ENCODE results near the gene HRH2. TPM values are rescaled to one million over a fixed set of nuclear protein-coding genes. Genes with fewer than 3 reads are reported as not detected.

HRH2 gene
- total and polyA plus RNA-seq, 2 donors (not counting 1 experiment from before 2014, with no cell fraction given): 0.46 TPM; not detected in 1

GRCh38 chr5:175728885-175729828 lies 71.3 kb downstream of the HRH2 start:
- Mint-ChIP-seq H3K27ac (no peak overlapping the region), H3K27me3 (peaks cover 47% of the 10 kb centered on the region), H3K4me1 (peaks cover 5% of the 10 kb centered on the region), H3K9me3 (ENCODE audit: insufficient read depth) (no peaks in the 10 kb centered on the region), H3K4me3 (no peak overlapping the region)
- peaks cover 0 to 11% (median 0%) of the 10 kb centered on the region in 3 donors for H3K9me3 ChIP-seq (ENCODE audit: control extremely low read depth in 1 of 3, control insufficient read depth in 2 of 3, insufficient read depth in 1 of 3, low read length in 2 of 3)
- H4K20me1 ChIP-seq (ENCODE audit: control insufficient read depth, insufficient read depth, low read length, poor library complexity, severe bottlenecking): no peaks in the 10 kb centered on the region
- no peaks in the 10 kb centered on the region for H3K36me3 ChIP-seq (replicated peaks in 1 of 2; ENCODE audit: control extremely low read depth in 1 of 2, control insufficient read depth in 1 of 2, extremely low read depth in 1 of 2, insufficient read depth in 2 of 2, low read length in 1 of 2)
- no peak overlapping the region for H3K27ac ChIP-seq (ENCODE audit: low read length in 2 of 2)
- no peak overlapping the region for H3K9ac ChIP-seq (ENCODE audit: low read length)
- 31% methylated on average over 28 of the region's 33 CpGs for WGBS (ENCODE audit: insufficient coverage)
- no peak overlapping the region for H3K4me2 ChIP-seq (replicated peaks; ENCODE audit: low read depth, low read length, poor library complexity, severe bottlenecking)
- H2AFZ ChIP-seq (ENCODE audit: insufficient read depth, low read depth, low read length, poor library complexity, severe bottlenecking): peak overlapping the region; percentile 6
- H3K4me1 ChIP-seq (ENCODE audit: control insufficient read depth in 2 of 2, insufficient read depth in 2 of 2, low read length in 2 of 2): peaks cover 4 to 7% of the 10 kb centered on the region in 2 donors
- no peak for DNase-seq
- no peak overlapping the region for H3K4me3 ChIP-seq (ENCODE audit: control extremely low read depth in 1 of 5, extremely low read depth in 1 of 5, insufficient read depth in 1 of 5, low read depth in 2 of 5, low read length in 4 of 5)
- CTCF ChIA-PET: interaction anchor here (0.8 to 3.2 kb wide), 11 partner anchors 11 to 1383 kb away, joined by 3 to 13 read pairs (median 3); no protein-coding TSS in a partner anchor
- no peak for TF ChIP-seq CTCF (IDR thresholded peaks at IDR 0.05)
- no peak for TF ChIP-seq EZH2 (IDR thresholded peaks at IDR 0.05; ENCODE audit: borderline replicate concordance, insufficient read depth, low read depth, low read length, poor library complexity, severe bottlenecking)
- no peaks in the 10 kb centered on the region for H3K79me2 ChIP-seq (ENCODE audit: control insufficient read depth, insufficient read depth, low read length)
- POLR2A ChIA-PET: no interaction called here
- intact Hi-C loops (cut with micrococcal nuclease): no loop called here
- no peak for ATAC-seq (ENCODE audit: low read depth)
- peaks cover 0 to 26% (median 8%) of the 10 kb centered on the region in 4 experiments for H3K27me3 ChIP-seq (replicated peaks in 1 of 4; ENCODE audit: control extremely low read depth in 1 of 4, control insufficient read depth in 3 of 4, insufficient read depth in 4 of 4, low read length in 3 of 4)
